Hepatocyte (in vitro differentiated cells): ENCODE results near the gene CACHD1. TPM values are rescaled to one million over a fixed set of nuclear protein-coding genes. Genes with fewer than 3 reads are reported as not detected.

Experiments used
- DNase-seq: peaks from one replicate; pipeline ENCODE4 v3.0.0-alpha.2; 2016; ENCODE audit warnings: low spot score
- H2AFZ ChIP-seq: fragments of 200-600 bp; sonication (generic); 2 replicates; pipeline ENCODE4 v1.6.0; 2016; ENCODE audit warnings: antibody characterized with exemption, mild to moderate bottlenecking
- H3K27ac ChIP-seq: fragments of 200-600 bp; sonication (generic); 2 replicates; pipeline ENCODE4 v1.5.1; 2016; ENCODE audit warnings: mild to moderate bottlenecking
- H3K27me3 ChIP-seq: fragments of 200-600 bp; sonication (generic); 2 replicates; pipeline ENCODE4 v1.6.1; 2016
- H3K36me3 ChIP-seq: fragments of 200-600 bp; sonication (generic); replicated peaks from 2 replicates; pipeline ENCODE4 v1.5.1; 2016; ENCODE audit warnings: low read depth; ENCODE audit not compliant: insufficient read depth
- H3K4me1 ChIP-seq: fragments of 200-600 bp; sonication (generic); 2 replicates; pipeline ENCODE4 v1.5.1; 2016; ENCODE audit warnings: mild to moderate bottlenecking, moderate library complexity; ENCODE audit not compliant: insufficient read depth
- H3K4me2 ChIP-seq: fragments of 200-600 bp; sonication (generic); 2 replicates; pipeline ENCODE4 v1.6.0; 2016
- H3K4me3 ChIP-seq: fragments of 200-600 bp; sonication (generic); 2 replicates; pipeline ENCODE4 v1.5.1; 2016; ENCODE audit warnings: mild to moderate bottlenecking
- H3K79me2 ChIP-seq: fragments of 200-600 bp; sonication (generic); 2 replicates; pipeline ENCODE4 v1.6.0; 2017; ENCODE audit warnings: mild to moderate bottlenecking
- H3K9me2 ChIP-seq: fragments of 200-600 bp; sonication (generic); replicated peaks from 2 replicates; pipeline ENCODE4 v1.6.0; 2017; ENCODE audit warnings: mild to moderate bottlenecking; ENCODE audit not compliant: insufficient read depth
- H3K9me3 ChIP-seq: fragments of 200-600 bp; sonication (generic); 2 replicates; pipeline ENCODE4 v1.5.1; 2016; ENCODE audit warnings: low read depth, mild to moderate bottlenecking
- H4K20me1 ChIP-seq: fragments of 200-600 bp; sonication (generic); 2 replicates; pipeline ENCODE4 v1.6.0; 2016; ENCODE audit warnings: mild to moderate bottlenecking; ENCODE audit not compliant: insufficient read depth, poor library complexity, severe bottlenecking
- CTCF ChIP-seq: fragments of 200-600 bp; sonication (generic); IDR thresholded peaks from 2 replicates; pipeline ENCODE4 v1.5.1; 2016; ENCODE audit warnings: antibody characterized with exemption, mild to moderate bottlenecking; ENCODE audit not compliant: poor library complexity
- EZH2 ChIP-seq: fragments of 200-600 bp; sonication (generic); IDR thresholded peaks from 2 replicates; pipeline ENCODE4 v1.6.1; 2016; ENCODE audit warnings: antibody characterized with exemption, mild to moderate bottlenecking, borderline replicate concordance
- EZH2phosphoT487 ChIP-seq: fragments of 200-600 bp; sonication (generic); IDR thresholded peaks from one replicate; pipeline ENCODE4 v1.6.1; 2018; ENCODE audit warnings: antibody characterized with exemption, mild to moderate bottlenecking, low read depth, moderate library complexity; ENCODE audit not compliant: unreplicated experiment, severe bottlenecking
- WGBS: methylation state at CpG from one replicate; pipeline ENCODE4 v1.1.6; 2016; ENCODE audit warnings: low lambda C conversion rate; ENCODE audit errors: missing lambda C conversion rate; 5-methylcytosine and 5-hydroxymethylcytosine counted together
- polyA plus RNA-seq: library from polyadenylated mRNA; unstranded; fragments of >200 nt; fragmentation: Nextera tagmentation; extraction: Ambion mirVana; gene quantifications from 2 replicates; pipeline ENCODE4 v1.2.1, GENCODE V29; 2016
- total RNA-seq: library from RNA; depleted of rRNA; stranded (reverse); fragments of >200 nt; gene quantifications from 2 replicates; pipeline ENCODE4 v1.2.3, GENCODE V29; 2014

CACHD1 gene
- total and polyA plus RNA-seq, 2 experiments from 2014 or later: 23.8 to 39.7 TPM

- Histone ChIP-seq H3K4me2 (no peak overlapping the region), H3K79me2 (no peaks in the 10 kb centered on the region), H3K9me3 (no peaks in the 10 kb centered on the region), H3K36me3 (no peaks in the 10 kb centered on the region), H3K27me3 (no peaks in the 10 kb centered on the region), H2AFZ (no peak overlapping the region), H3K4me3 (no peak overlapping the region), H3K4me1 (no peaks in the 10 kb centered on the region), H4K20me1 (no peaks in the 10 kb centered on the region), H3K9me2 (no peaks in the 10 kb centered on the region), H3K27ac (no peak overlapping the region)
- no peak for TF ChIP-seq CTCF
- TF ChIP-seq EZH2: no peak
- no peak for TF ChIP-seq EZH2phosphoT487
- 71% methylated on average over 2 of the region's 2 CpGs for WGBS
- DNase-seq: no peak
These were observed 185.9 kb downstream of the CACHD1 start for GRCh38 chr1:64655861-64656260.

- H3K4me1 ChIP-seq: no peaks in the 10 kb centered on the region
- no peak for TF ChIP-seq CTCF
- no peak for TF ChIP-seq EZH2
- no peak for TF ChIP-seq EZH2phosphoT487
- WGBS: 71% methylated on average over 6 of the region's 6 CpGs
- no peak overlapping the region for H3K4me2 ChIP-seq
- no peak for DNase-seq
- no peaks in the 10 kb centered on the region for H3K36me3 ChIP-seq
- H3K27ac ChIP-seq: no peak overlapping the region
- no peaks in the 10 kb centered on the region for H3K9me3 ChIP-seq
- H4K20me1 ChIP-seq: no peaks in the 10 kb centered on the region
- no peaks in the 10 kb centered on the region for H3K27me3 ChIP-seq
- H3K79me2 ChIP-seq: no peaks in the 10 kb centered on the region
- no peak overlapping the region for H3K4me3 ChIP-seq
- no peak overlapping the region for H2AFZ ChIP-seq
- H3K9me2 ChIP-seq: no peaks in the 10 kb centered on the region
These were observed 189.7 kb downstream of the CACHD1 start for GRCh38 chr1:64659478-64660138.

DNA sequence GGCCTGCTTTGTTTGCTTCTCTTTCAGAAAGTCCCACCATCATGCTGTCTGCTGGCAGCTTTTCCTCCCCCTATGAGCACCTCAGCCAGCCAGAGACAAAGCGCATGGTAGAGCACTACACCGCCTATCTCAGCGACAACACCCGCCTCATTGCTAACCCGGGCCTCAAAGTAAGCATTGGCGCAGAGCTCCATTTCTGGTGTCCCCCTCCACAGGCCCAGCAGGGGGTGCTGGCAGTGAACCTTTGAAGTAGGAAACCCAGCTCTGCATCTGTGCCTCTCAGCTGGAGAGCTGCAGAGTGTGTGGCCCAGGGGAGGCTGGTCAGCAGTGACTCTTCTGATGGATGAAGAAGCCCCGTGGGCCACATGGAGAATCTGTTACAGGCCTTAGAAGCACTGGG, 193.7 kb downstream of the CACHD1 start:
- DNase-seq: peak; percentile 16
- Histone ChIP-seq H3K4me1 (no peaks in the 10 kb centered on the region), H3K79me2 (no peaks in the 10 kb centered on the region), H2AFZ (no peak overlapping the region), H3K36me3 (no peaks in the 10 kb centered on the region), H3K27me3 (no peaks in the 10 kb centered on the region), H3K9me2 (no peaks in the 10 kb centered on the region), H3K9me3 (no peaks in the 10 kb centered on the region), H3K27ac (peak overlapping the region; percentile 52), H3K4me2 (no peak overlapping the region), H4K20me1 (no peaks in the 10 kb centered on the region), H3K4me3 (no peak overlapping the region)
- TF ChIP-seq CTCF: no peak
- TF ChIP-seq EZH2phosphoT487: no peak
- TF ChIP-seq EZH2: no peak
- WGBS: 91% methylated on average over 7 of the region's 7 CpGs

- Histone ChIP-seq H3K27ac (peak overlapping the region; percentile 52), H3K4me3 (no peak overlapping the region), H3K27me3 (no peaks in the 10 kb centered on the region), H3K36me3 (no peaks in the 10 kb centered on the region), H3K9me2 (no peaks in the 10 kb centered on the region), H3K9me3 (no peaks in the 10 kb centered on the region), H2AFZ (no peak overlapping the region), H3K79me2 (no peaks in the 10 kb centered on the region), H4K20me1 (no peaks in the 10 kb centered on the region), H3K4me1 (no peaks in the 10 kb centered on the region), H3K4me2 (no peak overlapping the region)
- 88% methylated on average over 6 of the region's 6 CpGs for WGBS
- TF ChIP-seq EZH2phosphoT487 (no peak), CTCF (no peak), EZH2 (no peak)
- DNase-seq: no peak
These were observed 194.4 kb downstream of the CACHD1 start for GRCh38 chr1:64664299-64664698.
